OCI-LY7 (cell line): ENCODE measurements around the gene UVRAG. TPM values are rescaled to one million over a fixed set of nuclear protein-coding genes. Genes with fewer than 3 reads are reported as not detected.

ENCODE experiments used
- BruUV-seq: library from RNA; stranded (reverse); fragments of 400-500 nt; replicated peaks from 2 replicates; lab custom pipeline; 2021; lab: Mats Ljungman, UMichigan
- CTCF ChIA-PET: fragments of 300-600 bp; sonication (Branson Sonifier 250); formaldehyde crosslinking; loops from one replicate; lab custom pipeline; 2022; ENCODE audit warnings: antibody characterized with exemption; ENCODE audit not compliant: unreplicated experiment; lab: Charles Lee
- POLR2A ChIA-PET: fragments of 300-600 bp; sonication (Branson Sonifier 250); formaldehyde crosslinking; loops from one replicate; lab custom pipeline; 2022; ENCODE audit warnings: antibody characterized with exemption; lab: Charles Lee
- DNase-seq: peaks from one replicate; pipeline ENCODE4 v3.0.0-alpha.2; 2015; ENCODE audit warnings: low spot score
- H2AFZ ChIP-seq: fragments of 200-600 bp; sonication (generic), shearing (Covaris generic); 2 replicates; pipeline ENCODE4 v1.6.1; 2014; ENCODE audit warnings: mild to moderate bottlenecking, antibody characterized with exemption, low read length, moderate library complexity
- H3K27ac ChIP-seq: fragments of 200-600 bp; sonication (generic); 2 replicates; pipeline ENCODE4 v1.5.1; 2014; ENCODE audit warnings: mixed run types, low read depth, mild to moderate bottlenecking, moderate library complexity, low read length, inconsistent platforms; ENCODE audit not compliant: poor library complexity, severe bottlenecking
- H3K36me3 ChIP-seq: fragments of 200-600 bp; sonication (generic); 2 replicates; pipeline ENCODE4 v1.6.1; 2014; ENCODE audit warnings: mild to moderate bottlenecking, antibody characterized with exemption, low read length, moderate library complexity, mixed read lengths; ENCODE audit not compliant: insufficient read depth
- H3K4me1 ChIP-seq: fragments of 200-600 bp; sonication (generic); 2 replicates; pipeline ENCODE4 v1.5.1; 2014; ENCODE audit warnings: mild to moderate bottlenecking, low read length; ENCODE audit not compliant: insufficient read depth, poor library complexity, severe bottlenecking
- H3K4me2 ChIP-seq: fragments of 200-600 bp; sonication (generic); 2 replicates; pipeline ENCODE4 v1.6.1; 2014; ENCODE audit warnings: mild to moderate bottlenecking, low read length
- H3K4me3 ChIP-seq: fragments of 200-600 bp; sonication (generic); 2 replicates; pipeline ENCODE4 v1.5.1; 2014; ENCODE audit warnings: mild to moderate bottlenecking, low read depth, low read length; ENCODE audit not compliant: poor library complexity, severe bottlenecking
- H3K79me2 ChIP-seq: fragments of 200-600 bp; sonication (generic); 2 replicates; pipeline ENCODE4 v1.6.1; 2016; ENCODE audit warnings: low read depth, mild to moderate bottlenecking, low read length, moderate library complexity, mixed read lengths; ENCODE audit not compliant: insufficient read depth
- H3K9me2 ChIP-seq: fragments of 200-600 bp; sonication (generic); 2 replicates; pipeline ENCODE4 v1.6.1; 2016; ENCODE audit warnings: mild to moderate bottlenecking, low read length, mixed read lengths; ENCODE audit not compliant: insufficient read depth
- H3K9me3 ChIP-seq: fragments of 200-600 bp; sonication (generic); 2 replicates; pipeline ENCODE4 v1.6.1; 2014; ENCODE audit warnings: mild to moderate bottlenecking, mixed run types, low read length, mixed read lengths
- H4K20me1 ChIP-seq: fragments of 200-600 bp; sonication (generic); 2 replicates; pipeline ENCODE4 v1.6.1; 2014; ENCODE audit warnings: mild to moderate bottlenecking, antibody characterized with exemption, low read length, moderate library complexity, mixed read lengths; ENCODE audit not compliant: insufficient read depth
- EZH2phosphoT487 ChIP-seq: fragments of 200-600 bp; sonication (generic); IDR thresholded peaks from 2 replicates; pipeline ENCODE4 v1.6.1; 2018; ENCODE audit warnings: low read depth, borderline replicate concordance, mild to moderate bottlenecking, mixed run types, antibody characterized with exemption, low read length, moderate library complexity, mixed read lengths
- intact Hi-C: fragments of 100-400 bp; cut with micrococcal nuclease; formaldehyde crosslinking; loops from one replicate; pipeline ENCODE4 v1.10.0; 2022; ENCODE audit not compliant: unreplicated experiment
- total RNA-seq, 2 experiments: library from RNA; depleted of rRNA in 1 of 2; stranded (reverse); fragments of >200 nt in 1 of 2; shearing (Covaris generic) in 1 of 2; gene quantifications; 2 replicates each; pipeline ENCODE4 v1.2.3, GENCODE V29; 2014 to 2022
- TF ChIP-seq, protein P1 (sequence below): fragments of 200-600 bp; sonication (generic); conservative IDR thresholded peaks from 2 replicates; pipeline ENCODE4 v1.5.1; 2014; ENCODE audit warnings: mild to moderate bottlenecking, antibody characterized with exemption, low read length, moderate library complexity, mixed read lengths

The UVRAG gene
- total RNA-seq, 2 experiments from 2014 or later = 43.7 to 73.3 TPM

DNA sequence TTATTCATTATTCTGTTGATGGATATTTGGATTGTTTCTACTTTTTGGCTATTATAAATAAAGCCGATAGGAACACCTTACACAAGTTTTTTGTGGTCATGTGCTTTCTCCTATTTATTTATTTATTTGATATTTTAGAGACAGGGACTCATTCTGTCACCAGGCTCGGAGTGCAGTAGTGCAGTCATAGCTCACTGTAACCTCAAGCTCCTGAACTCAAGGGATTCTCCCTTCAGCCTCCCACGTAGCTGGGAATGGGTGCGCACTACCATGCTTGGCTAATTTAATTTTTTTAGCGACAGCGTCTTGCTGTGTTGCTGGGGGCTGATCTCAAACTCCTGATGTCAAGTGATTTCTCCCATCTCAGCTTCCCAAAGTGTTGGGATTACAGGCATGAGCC, 135.1 kb downstream of the UVRAG start:
- 0 out of 2 replicates have a peak, but pooled peaks cover 3% of the 10 kb centered on the region for H4K20me1 ChIP-seq
- no peak overlapping the region for H3K27ac ChIP-seq
- no peak overlapping the region for H3K4me2 ChIP-seq
- no peak overlapping the region for H2AFZ ChIP-seq
- BruUV-seq = no TSS peak
- H3K9me3 ChIP-seq = no peaks in the 10 kb centered on the region
- peaks cover 8% of the 10 kb centered on the region; the same call in 1 of the 2 replicates for H3K36me3 ChIP-seq
- no peaks in the 10 kb centered on the region for H3K9me2 ChIP-seq
- CTCF ChIA-PET = interaction anchor here (0.6 kb wide), 1 partner anchor 9 kb away, joined by 3 read pairs; no protein-coding TSS in a partner anchor
- H3K79me2 ChIP-seq = peaks cover 6% of the 10 kb centered on the region; the same call in 1 of the 2 replicates
- no peak for DNase-seq
- TF ChIP-seq, protein P1, sequence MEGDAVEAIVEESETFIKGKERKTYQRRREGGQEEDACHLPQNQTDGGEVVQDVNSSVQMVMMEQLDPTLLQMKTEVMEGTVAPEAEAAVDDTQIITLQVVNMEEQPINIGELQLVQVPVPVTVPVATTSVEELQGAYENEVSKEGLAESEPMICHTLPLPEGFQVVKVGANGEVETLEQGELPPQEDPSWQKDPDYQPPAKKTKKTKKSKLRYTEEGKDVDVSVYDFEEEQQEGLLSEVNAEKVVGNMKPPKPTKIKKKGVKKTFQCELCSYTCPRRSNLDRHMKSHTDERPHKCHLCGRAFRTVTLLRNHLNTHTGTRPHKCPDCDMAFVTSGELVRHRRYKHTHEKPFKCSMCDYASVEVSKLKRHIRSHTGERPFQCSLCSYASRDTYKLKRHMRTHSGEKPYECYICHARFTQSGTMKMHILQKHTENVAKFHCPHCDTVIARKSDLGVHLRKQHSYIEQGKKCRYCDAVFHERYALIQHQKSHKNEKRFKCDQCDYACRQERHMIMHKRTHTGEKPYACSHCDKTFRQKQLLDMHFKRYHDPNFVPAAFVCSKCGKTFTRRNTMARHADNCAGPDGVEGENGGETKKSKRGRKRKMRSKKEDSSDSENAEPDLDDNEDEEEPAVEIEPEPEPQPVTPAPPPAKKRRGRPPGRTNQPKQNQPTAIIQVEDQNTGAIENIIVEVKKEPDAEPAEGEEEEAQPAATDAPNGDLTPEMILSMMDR = no peak
- no peak for TF ChIP-seq EZH2phosphoT487
- intact Hi-C loops = no loop called here
- H3K4me1 ChIP-seq = no peaks in the 10 kb centered on the region
- no peak overlapping the region for H3K4me3 ChIP-seq
- POLR2A ChIA-PET = interaction anchor here (0.7 kb wide), 1 partner anchor 835 kb away, joined by 3 read pairs; no protein-coding TSS in a partner anchor

DNA sequence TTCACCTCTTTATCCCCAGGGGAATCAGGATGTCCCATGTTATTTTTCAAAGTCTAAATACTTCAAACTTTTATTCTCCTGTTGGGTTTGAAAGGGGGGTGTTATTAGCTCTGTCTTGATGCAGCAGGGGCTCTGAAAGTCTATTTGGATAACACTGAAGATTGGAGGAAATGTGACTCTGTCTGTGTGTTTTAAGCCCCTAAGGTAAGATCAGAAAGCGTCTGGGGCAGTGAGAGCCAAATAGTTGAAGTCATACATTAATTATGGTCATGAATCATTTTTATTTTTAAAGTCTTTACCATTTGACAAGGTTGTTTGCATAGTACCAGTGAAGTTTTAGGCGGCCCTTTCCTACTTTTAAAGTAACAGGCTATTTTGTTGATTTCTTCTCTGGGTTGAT, 139.0 kb downstream of the UVRAG start:
- Histone ChIP-seq H3K9me2 (no peaks in the 10 kb centered on the region), H3K4me3 (no peak overlapping the region), H3K4me1 (no peaks in the 10 kb centered on the region), H3K27ac (no peak overlapping the region), H3K9me3 (no peaks in the 10 kb centered on the region), H2AFZ (no peak overlapping the region), H3K4me2 (no peak overlapping the region), H3K79me2 (peaks cover 6% of the 10 kb centered on the region; the same call in 1 of the 2 replicates), H4K20me1 (0 out of 2 replicates have a peak, but pooled peaks cover 3% of the 10 kb centered on the region), H3K36me3 (peaks cover 22% of the 10 kb centered on the region; the same call in 1 of the 2 replicates)
- intact Hi-C loops = no loop called here
- no peak for TF ChIP-seq EZH2phosphoT487
- TF ChIP-seq, protein P1 = no peak
- ChIA-PET CTCF (no interaction called here), POLR2A (interaction anchor here (0.8 kb wide), 1 partner anchor 13 kb away, joined by 3 read pairs; no protein-coding TSS in a partner anchor)
- no TSS peak for BruUV-seq
- no peak for DNase-seq

DNA sequence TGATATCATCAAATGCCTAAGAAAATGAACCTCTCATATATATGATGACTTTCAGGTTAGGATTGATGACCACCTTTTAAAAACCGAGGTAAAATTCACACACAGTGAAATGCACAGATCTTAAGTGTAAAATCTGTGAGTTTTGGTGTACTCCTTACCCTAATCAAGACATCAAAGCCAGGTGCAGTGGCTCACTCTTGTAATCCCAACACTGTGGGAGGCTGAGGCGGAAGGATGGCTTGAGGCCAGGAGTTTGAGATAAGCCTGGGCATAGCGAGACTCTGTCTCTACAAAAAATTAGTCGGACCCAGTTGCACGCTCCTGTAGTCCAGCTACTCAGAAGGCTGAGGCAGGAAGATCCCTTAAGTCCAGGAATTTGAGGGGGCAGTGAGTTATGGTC, 140.4 kb downstream of the UVRAG start:
- no peaks in the 10 kb centered on the region for H3K9me3 ChIP-seq
- H3K79me2 ChIP-seq = peaks cover 6% of the 10 kb centered on the region; the same call in 1 of the 2 replicates
- TF ChIP-seq, protein P1 = no peak
- TF ChIP-seq EZH2phosphoT487 = no peak
- no peak overlapping the region for H2AFZ ChIP-seq
- H3K9me2 ChIP-seq = no peaks in the 10 kb centered on the region
- no TSS peak for BruUV-seq
- H4K20me1 ChIP-seq = 0 out of 2 replicates have a peak, but pooled peaks cover 1% of the 10 kb centered on the region
- H3K27ac ChIP-seq = no peak overlapping the region
- H3K4me1 ChIP-seq = no peaks in the 10 kb centered on the region
- POLR2A ChIA-PET = no interaction called here
- intact Hi-C loops = no loop called here
- DNase-seq = no peak
- CTCF ChIA-PET = no interaction called here
- H3K36me3 ChIP-seq = peaks cover 22% of the 10 kb centered on the region; the same call in 1 of the 2 replicates
- no peak overlapping the region for H3K4me3 ChIP-seq
- H3K4me2 ChIP-seq = no peak overlapping the region
